Ovary (tissue), 9 donors: ENCODE measurements around the gene TANK. TPM values are rescaled to one million over a fixed set of nuclear protein-coding genes. Genes with fewer than 3 reads are reported as not detected.
"Not testable (repeated sequence)": the region's sequence is repeated elsewhere in the genome, so short reads cannot be mapped to it uniquely, and the experiment has no call there.

Experiments
- DNase-seq, 5 donors: peaks; one replicate each; pipeline ENCODE4 v3.0.0-alpha.2; 2019 to 2020
- H3K27ac ChIP-seq, 2 donors: fragments of 200-600 bp; one replicate each; pipeline versions ENCODE4 v1.5.1 to v1.8.0; 2019 to 2022
- H3K27me3 ChIP-seq: fragments of 200-600 bp; one replicate; pipeline ENCODE4 v1.8.0; 2022
- H3K36me3 ChIP-seq: fragments of 200-600 bp; sonication (generic); one replicate; pipeline ENCODE4 v1.5.1; 2019
- H3K4me1 ChIP-seq: one replicate; pipeline ENCODE4 v1.8.1; 2013; ENCODE audit warnings: mild to moderate bottlenecking, moderate library complexity; ENCODE audit not compliant: insufficient read depth
- H3K4me3 ChIP-seq: fragments of 200-600 bp; sonication (generic); one replicate; pipeline ENCODE4 v1.5.1; 2017
- H3K9me3 ChIP-seq, 2 donors: fragments of 200-600 bp in 1 of 2; sonication (generic) in 1 of 2; one replicate each; pipeline versions ENCODE4 v1.5.1 to v1.8.1; 2013 to 2019; ENCODE audit warnings: mild to moderate bottlenecking in 1 of 2, moderate library complexity in 1 of 2
- EP300 ChIP-seq: sonication (generic); formaldehyde crosslinking; IDR thresholded peaks from one replicate; pipeline ENCODE4 v1.6.1; 2017; ENCODE audit warnings: antibody characterized with exemption
- POLR2A ChIP-seq: fragments of 450-650 bp; IDR thresholded peaks from one replicate; pipeline ENCODE4 v1.6.1; 2017; ENCODE audit warnings: antibody characterized with exemption, mild to moderate bottlenecking, moderate library complexity
- WGBS, 3 donors: extraction: QIAGEN DNeasy Blood & Tissue Kit in 1 of 3; methylation state at CpG; one replicate each; pipeline versions ENCODE4 v1.1.5 to v1.1.7; 2013 to 2017; 5-methylcytosine and 5-hydroxymethylcytosine counted together
- intact Hi-C, 4 donors: fragments of 100-400 bp; cut with DNase I; formaldehyde crosslinking; loops; one replicate each; pipeline versions ENCODE4 v1.11.0 to v1.15.1; 2022 to 2023
- polyA plus RNA-seq, 2 donors: library from polyadenylated mRNA; stranded (reverse); fragments of 200-250 nt in 1 of 2; fragments of 350-450 nt in 1 of 2; fragmentation: Illumina TruSeq in 1 of 2; extraction: RNeasy Lipid Tissue Mini Kit (QIAGEN cat#74804) in 1 of 2; gene quantifications; one replicate each; pipeline ENCODE4 v1.2.3, GENCODE V29; 2013 to 2014
- total RNA-seq, 7 donors: library from RNA; depleted of rRNA in 2 of 7; stranded (reverse); fragments of >200 nt in 2 of 7; fragmentation: NEBNext Ultra II Directional in 3 of 7; extraction: Animal tissue kit (Norgen Biotek cat#: 25700) in 3 of 7; gene quantifications; one replicate each; pipeline versions ENCODE4 v1.1.0 to v1.2.4, GENCODE V29; 2016 to 2023
- TF ChIP-seq, protein P1 (sequence below), 3 donors: fragments of 450-650 bp in 2 of 3; fragments of 200-600 bp in 1 of 3; IDR thresholded peaks; one replicate each; pipeline versions ENCODE4 v1.5.1 to v1.8.0; 2016 to 2022; ENCODE audit warnings: antibody characterized with exemption in 3 of 3, mild to moderate bottlenecking in 1 of 3
- donor health status: DM: no; HTN: no; CAD: no; lungs with moderate emphysema.
- donor health status: DM: no; HTN: no; CAD: no.
- donor health status: Bipolar disorder and iron deficiency.
- donor health status: DM: yes; HTN: yes; CAD: no.
- donor health status: DM: no; HTN: no; CAD: no.
- donor health status: DM: yes; HTN: yes; CAD: no.

TANK gene
- total and polyA plus RNA-seq, 9 donors: 31.4 to 99.8 (median 52.2) TPM

- intact Hi-C loops: no loop called here
- H3K36me3 ChIP-seq: no peaks in the 10 kb centered on the region
- 93 to 95% (median 95%) methylated on average over 8 of the region's 8 CpGs for WGBS, 3 donors
Measured at GRCh38 chr2:161130354-161130753, 29.9 kb upstream of the TANK start.

DNA sequence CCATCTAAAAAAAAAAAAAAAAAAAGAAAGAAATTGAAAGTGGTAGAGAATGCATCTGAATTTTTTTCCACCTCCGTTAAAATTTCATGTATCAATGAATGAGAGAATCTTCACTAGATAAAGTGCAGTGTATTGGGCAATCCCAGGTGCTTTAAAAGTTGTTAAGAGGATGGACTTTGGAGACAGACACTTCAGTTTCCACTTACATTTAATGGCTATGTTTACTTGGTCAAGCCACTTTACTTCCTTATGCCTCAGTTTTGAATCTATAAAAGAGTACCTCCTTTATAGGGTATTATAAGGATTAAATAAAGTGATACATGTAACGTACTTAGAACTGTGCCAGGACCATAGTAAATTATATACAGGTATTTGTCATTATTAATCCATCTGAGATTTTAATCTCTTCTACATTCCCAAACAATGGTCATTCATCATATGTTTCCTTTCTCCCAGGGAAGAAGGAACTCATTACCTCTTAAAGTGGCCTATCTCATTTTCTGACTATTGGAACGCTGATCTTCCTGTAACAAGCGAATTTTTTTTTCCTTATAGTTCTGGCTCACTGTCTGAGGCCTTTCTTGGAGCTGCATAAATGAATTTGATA lies 29.1 kb upstream of the TANK start:
- Histone ChIP-seq H3K27me3 (no peaks in the 10 kb centered on the region), H3K4me3 (no peak overlapping the region)

More at GRCh38 chr2:161130354-161130753, 29.9 kb upstream of the TANK start:
- Histone ChIP-seq H3K9me3 (no peaks in the 10 kb centered on the region), H3K27ac (no peak overlapping the region), H3K4me3 (no peak overlapping the region), H3K27me3 (no peaks in the 10 kb centered on the region), H3K4me1 (peaks cover 7% of the 10 kb centered on the region)
- DNase-seq: no peak
- no peak for TF ChIP-seq EP300
- TF ChIP-seq, protein P1, sequence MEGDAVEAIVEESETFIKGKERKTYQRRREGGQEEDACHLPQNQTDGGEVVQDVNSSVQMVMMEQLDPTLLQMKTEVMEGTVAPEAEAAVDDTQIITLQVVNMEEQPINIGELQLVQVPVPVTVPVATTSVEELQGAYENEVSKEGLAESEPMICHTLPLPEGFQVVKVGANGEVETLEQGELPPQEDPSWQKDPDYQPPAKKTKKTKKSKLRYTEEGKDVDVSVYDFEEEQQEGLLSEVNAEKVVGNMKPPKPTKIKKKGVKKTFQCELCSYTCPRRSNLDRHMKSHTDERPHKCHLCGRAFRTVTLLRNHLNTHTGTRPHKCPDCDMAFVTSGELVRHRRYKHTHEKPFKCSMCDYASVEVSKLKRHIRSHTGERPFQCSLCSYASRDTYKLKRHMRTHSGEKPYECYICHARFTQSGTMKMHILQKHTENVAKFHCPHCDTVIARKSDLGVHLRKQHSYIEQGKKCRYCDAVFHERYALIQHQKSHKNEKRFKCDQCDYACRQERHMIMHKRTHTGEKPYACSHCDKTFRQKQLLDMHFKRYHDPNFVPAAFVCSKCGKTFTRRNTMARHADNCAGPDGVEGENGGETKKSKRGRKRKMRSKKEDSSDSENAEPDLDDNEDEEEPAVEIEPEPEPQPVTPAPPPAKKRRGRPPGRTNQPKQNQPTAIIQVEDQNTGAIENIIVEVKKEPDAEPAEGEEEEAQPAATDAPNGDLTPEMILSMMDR (IDR thresholded peaks at IDR 0.05): no peak
- no peak for TF ChIP-seq POLR2A

GRCh38 chr2:161131804-161132203 lies 28.4 kb upstream of the TANK start:
- H3K4me3 ChIP-seq: no peak overlapping the region
- H3K27me3 ChIP-seq: no peaks in the 10 kb centered on the region
- H3K27ac ChIP-seq: no peak overlapping the region
- H3K4me1 ChIP-seq: peaks cover 9% of the 10 kb centered on the region
- no peaks in the 10 kb centered on the region for H3K36me3 ChIP-seq
- H3K9me3 ChIP-seq: no peaks in the 10 kb centered on the region
- DNase-seq: no peak
- 91 to 97% (median 94%) methylated on average over 1 of the region's 1 CpG for WGBS, 3 donors
- TF ChIP-seq, protein P1 (IDR thresholded peaks at IDR 0.05): no peak
- TF ChIP-seq POLR2A: no peak
- TF ChIP-seq EP300: no peak
- intact Hi-C loops: no loop called here

More for the DNA sequence above, 29.1 kb upstream of the TANK start:
- peaks cover 7% of the 10 kb centered on the region for H3K4me1 ChIP-seq
- DNase-seq: no peak
- 88 to 94% (median 92%) methylated on average over 4 of the region's 4 CpGs for WGBS, 3 donors
- H3K36me3 ChIP-seq: no peaks in the 10 kb centered on the region
- intact Hi-C loops: no loop called here
- H3K27ac ChIP-seq: no peak overlapping the region
- TF ChIP-seq POLR2A (no peak), EP300 (no peak)
- TF ChIP-seq, protein P1 (IDR thresholded peaks at IDR 0.05): no peak
- no peaks in the 10 kb centered on the region for H3K9me3 ChIP-seq

GRCh38 chr2:161132384-161132783 lies 27.8 kb upstream of the TANK start:
- H3K27ac ChIP-seq, H3K9me3 ChIP-seq, H3K27me3 ChIP-seq, H3K4me3 ChIP-seq, H3K4me1 ChIP-seq, DNase-seq, H3K36me3 ChIP-seq, intact Hi-C loops: not testable (repeated sequence)
- 91 to 98% (median 96%) methylated on average over 5 of the region's 5 CpGs for WGBS, 3 donors

DNA sequence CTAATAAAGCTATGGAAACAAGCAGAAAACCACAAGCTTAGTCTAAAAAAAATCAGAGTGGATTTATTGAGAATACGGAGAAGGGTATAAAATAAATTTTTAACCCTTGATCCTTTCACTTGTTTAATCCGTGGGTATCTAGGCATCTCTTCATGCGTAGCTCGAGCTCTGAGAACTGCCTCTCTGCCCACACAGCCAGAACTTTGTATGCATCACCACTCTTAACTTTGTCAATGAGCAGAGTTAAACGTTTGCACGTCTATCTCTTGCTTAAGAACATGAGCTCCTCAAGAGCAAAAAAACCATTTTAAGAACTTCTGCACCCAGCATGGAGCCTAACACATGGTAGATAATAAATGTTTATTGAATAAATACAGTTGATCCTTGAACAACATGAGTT lies 26.9 kb upstream of the TANK start:
- Histone ChIP-seq H3K36me3 (no peaks in the 10 kb centered on the region), H3K4me1 (peaks cover 10% of the 10 kb centered on the region), H3K9me3 (no peaks in the 10 kb centered on the region), H3K27me3 (no peaks in the 10 kb centered on the region), H3K4me3 (no peak overlapping the region), H3K27ac (no peak overlapping the region)
- intact Hi-C loops: no loop called here
- TF ChIP-seq EP300: no peak
- TF ChIP-seq, protein P1 (IDR thresholded peaks at IDR 0.05): no peak
- 92 to 94% (median 93%) methylated on average over 6 of the region's 6 CpGs for WGBS, 3 donors
- DNase-seq: no peak
